Kidney tubule cell (primary cell): ENCODE results near the gene ADGRD2.

Source experiments
- DNase-seq: peaks from one replicate; pipeline ENCODE4 v3.0.0-alpha.2; 2018; ENCODE audit warnings: low spot score

The ADGRD2 gene

GRCh38 chr9:124457079-124457886 is 7.0 kb downstream of the ADGRD2 start:
- DNase-seq = no peak

- no peak for DNase-seq
Observed at GRCh38 chr9:124457887-124458431, 7.7 kb downstream of the ADGRD2 start.

- DNase-seq = no peak
Observed at GRCh38 chr9:124458441-124458840, 8.2 kb downstream of the ADGRD2 start.

- DNase-seq = no peak
Observed at GRCh38 chr9:124462739-124463138, 12.5 kb downstream of the ADGRD2 start.

- no peak for DNase-seq
Observed at GRCh38 chr9:124465736-124466135, 15.5 kb downstream of the ADGRD2 start.

GRCh38 chr9:124467410-124468060 is 17.3 kb downstream of the ADGRD2 start:
- DNase-seq = no peak

GRCh38 chr9:124468061-124468740 is 17.9 kb downstream of the ADGRD2 start:
- DNase-seq = no peak

GRCh38 chr9:124469011-124469832 is 19.0 kb downstream of the ADGRD2 start:
- no peak for DNase-seq

GRCh38 chr9:124470306-124470705 is 20.1 kb downstream of the ADGRD2 start:
- no peak for DNase-seq

- no peak for DNase-seq
Observed at GRCh38 chr9:124470726-124471125, 20.5 kb downstream of the ADGRD2 start.

GRCh38 chr9:124471761-124472160 is 21.5 kb downstream of the ADGRD2 start:
- DNase-seq = no peak

- DNase-seq = no peak
Observed at GRCh38 chr9:124472770-124473169, 22.5 kb downstream of the ADGRD2 start.

GRCh38 chr9:124473310-124473709 is 23.1 kb downstream of the ADGRD2 start:
- DNase-seq = no peak

- DNase-seq = no peak
Observed at GRCh38 chr9:124474151-124474550, 23.9 kb downstream of the ADGRD2 start.

- DNase-seq = no peak
Observed at GRCh38 chr9:124475158-124475867, 25.1 kb downstream of the ADGRD2 start.

- DNase-seq = no peak
Observed at GRCh38 chr9:124475868-124476690, 25.8 kb downstream of the ADGRD2 start.

- DNase-seq = peak; percentile 3
Observed at GRCh38 chr9:124477211-124477647, 27.0 kb downstream of the ADGRD2 start.

GRCh38 chr9:124477648-124478285 is 27.5 kb downstream of the ADGRD2 start:
- no peak for DNase-seq

- DNase-seq = no peak
Observed at GRCh38 chr9:124478354-124478753, 28.1 kb downstream of the ADGRD2 start.

- no peak for DNase-seq
Observed at GRCh38 chr9:124479371-124479770, 29.1 kb downstream of the ADGRD2 start.
